Cardiac muscle cell (in vitro differentiated cells and primary cell): Measurements from ENCODE around the gene ANKRD12. TPM values are rescaled to one million over a fixed set of nuclear protein-coding genes. Genes with fewer than 3 reads are reported as not detected.

Experiments used
- DNase-seq, 2 donors: peaks; one replicate each; pipeline versions ENCODE4 v3.0.0 to v3.0.0-alpha.2; 2010 to 2017; ENCODE audit warnings: low read depth in 1 of 2, low spot score in 1 of 2
- H3K27ac ChIP-seq: fragments of 200-600 bp; sonication (generic); 2 replicates; pipeline ENCODE4 v1.5.1; 2016
- H3K27me3 ChIP-seq: fragments of 200-600 bp; sonication (generic); 2 replicates; pipeline ENCODE4 v1.6.0; 2016; ENCODE audit warnings: control low read depth
- H3K36me3 ChIP-seq: fragments of 200-600 bp; sonication (generic); 2 replicates; pipeline ENCODE4 v1.5.1; 2016; ENCODE audit warnings: control low read depth
- H3K4me1 ChIP-seq: fragments of 200-600 bp; sonication (generic); 2 replicates; pipeline ENCODE4 v1.8.1; 2017; ENCODE audit warnings: low read depth, mild to moderate bottlenecking, mixed run types
- H3K4me3 ChIP-seq: fragments of 200-600 bp; sonication (generic); 2 replicates; pipeline ENCODE4 v1.5.1; 2016; ENCODE audit warnings: mild to moderate bottlenecking
- H3K9me3 ChIP-seq: fragments of 200-600 bp; sonication (generic); 2 replicates; pipeline ENCODE4 v1.5.1; 2017; ENCODE audit warnings: low read depth, mild to moderate bottlenecking, control low read depth
- polyA plus RNA-seq: library from polyadenylated mRNA; unstranded; fragments of >200 nt; fragmentation: Nextera tagmentation; extraction: Ambion mirVana; gene quantifications from 2 replicates; pipeline ENCODE4 v1.2.1, GENCODE V29; 2016
- total RNA-seq: library from RNA; depleted of rRNA; stranded (reverse); fragments of >200 nt; gene quantifications from 2 replicates; pipeline ENCODE4 v1.2.3, GENCODE V29; 2016
- TF ChIP-seq, protein P1 (sequence below): IDR thresholded peaks from 2 replicates; pipeline ENCODE4 v1.5.1; 2012; ENCODE audit warnings: low read depth, mild to moderate bottlenecking, low read length

The ANKRD12 gene
- total and polyA plus RNA-seq, 2 experiments from 2014 or later, result 21.5 to 88.8 TPM

DNA sequence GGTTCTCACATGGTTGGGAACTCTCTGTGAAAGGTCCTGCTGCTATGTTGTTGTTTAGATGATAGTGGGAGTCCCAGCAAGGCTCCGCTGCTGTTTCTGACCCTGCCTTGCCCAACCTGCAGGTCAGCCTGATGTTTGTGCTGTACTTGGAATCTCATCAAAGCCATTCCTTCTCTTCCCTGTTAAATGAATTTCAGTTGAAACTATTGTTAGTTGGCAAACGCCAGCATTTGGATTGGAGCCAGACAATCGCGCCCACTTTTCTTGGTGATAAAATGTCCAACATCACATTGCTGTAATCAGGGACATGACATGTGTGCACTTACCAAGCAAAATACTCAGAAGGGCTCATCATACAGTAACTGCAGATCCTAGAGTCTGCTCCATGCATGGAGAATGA is 185.2 kb downstream of the ANKRD12 start:
- Histone ChIP-seq H3K4me3 (no peak overlapping the region), H3K9me3 (no peaks in the 10 kb centered on the region), H3K36me3 (no peaks in the 10 kb centered on the region), H3K4me1 (no peaks in the 10 kb centered on the region), H3K27me3 (no peaks in the 10 kb centered on the region), H3K27ac (no peak overlapping the region)
- TF ChIP-seq, protein P1, sequence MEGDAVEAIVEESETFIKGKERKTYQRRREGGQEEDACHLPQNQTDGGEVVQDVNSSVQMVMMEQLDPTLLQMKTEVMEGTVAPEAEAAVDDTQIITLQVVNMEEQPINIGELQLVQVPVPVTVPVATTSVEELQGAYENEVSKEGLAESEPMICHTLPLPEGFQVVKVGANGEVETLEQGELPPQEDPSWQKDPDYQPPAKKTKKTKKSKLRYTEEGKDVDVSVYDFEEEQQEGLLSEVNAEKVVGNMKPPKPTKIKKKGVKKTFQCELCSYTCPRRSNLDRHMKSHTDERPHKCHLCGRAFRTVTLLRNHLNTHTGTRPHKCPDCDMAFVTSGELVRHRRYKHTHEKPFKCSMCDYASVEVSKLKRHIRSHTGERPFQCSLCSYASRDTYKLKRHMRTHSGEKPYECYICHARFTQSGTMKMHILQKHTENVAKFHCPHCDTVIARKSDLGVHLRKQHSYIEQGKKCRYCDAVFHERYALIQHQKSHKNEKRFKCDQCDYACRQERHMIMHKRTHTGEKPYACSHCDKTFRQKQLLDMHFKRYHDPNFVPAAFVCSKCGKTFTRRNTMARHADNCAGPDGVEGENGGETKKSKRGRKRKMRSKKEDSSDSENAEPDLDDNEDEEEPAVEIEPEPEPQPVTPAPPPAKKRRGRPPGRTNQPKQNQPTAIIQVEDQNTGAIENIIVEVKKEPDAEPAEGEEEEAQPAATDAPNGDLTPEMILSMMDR, result no peak
- DNase-seq, result peak in 1 of 2 donors; percentile 6

DNA sequence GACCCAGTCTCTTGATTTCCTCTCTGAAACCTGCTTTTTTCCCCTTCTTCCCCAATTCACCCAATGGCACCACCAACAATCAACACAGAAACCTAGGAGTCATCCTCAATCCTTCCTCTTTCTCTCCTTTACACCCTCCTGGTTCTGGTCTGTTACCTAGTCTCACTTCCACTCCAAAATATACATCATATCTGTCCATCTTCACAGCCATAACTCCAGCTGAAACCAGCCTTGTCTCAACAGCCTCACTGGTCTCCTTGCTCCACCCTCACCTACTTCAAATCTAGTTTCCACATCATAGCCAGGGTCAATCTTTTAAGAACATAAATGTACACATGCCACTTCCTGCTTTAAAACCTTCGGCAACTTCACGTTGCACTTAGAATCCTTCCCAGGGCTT is 186.2 kb downstream of the ANKRD12 start:
- H3K4me3 ChIP-seq, result no peak overlapping the region

DNA sequence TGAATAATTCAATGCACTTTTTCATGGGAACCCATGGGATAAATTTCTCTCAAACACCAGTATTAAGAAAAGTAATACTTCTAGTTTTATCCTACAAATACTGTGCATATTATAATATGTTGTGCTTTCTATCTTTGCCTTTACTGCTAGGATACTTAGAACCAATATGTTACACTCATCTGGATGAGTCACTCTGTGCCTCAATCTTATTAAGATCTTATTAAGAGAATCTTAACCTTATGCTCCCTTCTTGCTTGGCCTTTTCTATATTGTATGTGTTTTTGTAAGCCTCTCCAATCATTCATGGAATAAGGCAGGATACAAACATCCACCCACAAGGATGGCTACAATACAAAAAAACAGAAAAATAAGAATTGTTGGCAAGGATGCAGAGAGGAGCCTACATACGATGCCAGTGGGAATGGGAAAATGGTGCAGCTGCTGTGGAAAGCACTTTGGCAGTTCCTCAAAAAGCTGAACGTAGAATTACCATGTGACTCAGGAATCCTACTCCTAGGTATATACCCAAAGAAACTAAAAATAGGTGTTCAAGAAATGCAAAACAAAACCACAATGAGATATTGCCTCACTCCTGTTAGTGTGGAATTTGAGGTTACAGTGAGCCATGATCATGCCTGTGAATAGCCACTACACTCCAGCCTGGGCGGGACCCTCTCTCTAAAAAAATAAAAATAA is 187.3 kb downstream of the ANKRD12 start:
- H3K27me3 ChIP-seq, result no peaks in the 10 kb centered on the region
- no peak overlapping the region for H3K4me3 ChIP-seq
- no peak overlapping the region for H3K27ac ChIP-seq
- DNase-seq, result peak in 1 of 2 donors; percentile 90
- TF ChIP-seq, protein P1, result no peak
- no peaks in the 10 kb centered on the region for H3K36me3 ChIP-seq
- H3K9me3 ChIP-seq, result no peaks in the 10 kb centered on the region
- no peaks in the 10 kb centered on the region for H3K4me1 ChIP-seq

More for the DNA sequence above, 186.2 kb downstream of the ANKRD12 start:
- TF ChIP-seq, protein P1, result no peak
- no peaks in the 10 kb centered on the region for H3K36me3 ChIP-seq
- no peaks in the 10 kb centered on the region for H3K4me1 ChIP-seq
- H3K27ac ChIP-seq, result no peak overlapping the region
- H3K27me3 ChIP-seq, result no peaks in the 10 kb centered on the region
- H3K9me3 ChIP-seq, result no peaks in the 10 kb centered on the region
- no peak for DNase-seq

DNA sequence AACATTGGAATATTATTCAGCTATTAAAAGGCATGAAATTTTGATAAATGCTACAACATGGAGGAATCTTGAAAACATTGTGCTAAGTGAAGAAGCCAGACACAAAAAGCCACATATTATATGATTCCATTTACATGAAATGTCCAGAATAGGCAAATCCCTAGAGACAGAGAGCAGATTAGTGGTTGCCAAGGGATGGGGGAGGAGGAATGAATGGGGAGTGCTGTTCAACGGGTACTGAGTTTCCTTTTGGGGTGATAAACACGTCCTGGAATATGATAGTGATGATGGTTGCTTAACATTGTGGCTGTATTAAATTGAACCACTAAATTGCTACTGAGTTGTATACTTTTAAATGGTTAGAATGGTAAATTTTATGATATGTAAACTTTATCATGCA is 189.1 kb downstream of the ANKRD12 start:
- TF ChIP-seq, protein P1, result no peak
- Histone ChIP-seq H3K36me3 (no peaks in the 10 kb centered on the region), H3K27ac (no peak overlapping the region), H3K4me3 (no peak overlapping the region), H3K27me3 (no peaks in the 10 kb centered on the region), H3K9me3 (no peaks in the 10 kb centered on the region), H3K4me1 (peaks cover 3% of the 10 kb centered on the region)
- peak in 1 of 2 donors; percentile 81 for DNase-seq

DNA sequence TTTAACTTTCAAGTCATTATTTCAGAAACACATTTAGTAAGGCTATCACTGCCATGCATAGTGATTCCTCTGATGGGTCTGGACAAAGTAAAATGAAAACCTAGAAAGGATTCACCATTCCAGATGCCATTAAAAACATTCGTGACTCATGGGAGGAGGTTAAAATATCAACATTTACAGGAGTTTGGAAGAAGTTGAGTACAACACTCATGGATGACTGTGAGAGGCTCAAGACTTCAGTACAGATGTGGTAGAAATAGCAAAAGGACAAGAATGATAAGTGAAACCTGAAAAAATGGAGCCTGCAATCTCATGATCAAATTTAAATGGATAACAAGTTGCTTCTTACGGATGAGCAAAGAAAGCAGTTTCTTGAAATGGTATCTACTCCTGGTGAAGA is 192.2 kb downstream of the ANKRD12 start:
- TF ChIP-seq, protein P1, result no peak
- Histone ChIP-seq H3K4me3 (no peak overlapping the region), H3K27ac (no peak overlapping the region), H3K36me3 (no peaks in the 10 kb centered on the region), H3K9me3 (no peaks in the 10 kb centered on the region), H3K4me1 (peaks cover 3% of the 10 kb centered on the region), H3K27me3 (no peaks in the 10 kb centered on the region)
- no peak for DNase-seq
